ENCODE measurements around the gene NR3C2. TPM values are rescaled to one million over a fixed set of nuclear protein-coding genes. Genes with fewer than 3 reads are reported as not detected.

The NR3C2 gene
- total RNA-seq, 1 donor from 2014 or later: 31.4 TPM

GRCh38 chr4:148369919-148370318 is 72.3 kb downstream of the NR3C2 start:
- H3K4me1 ChIP-seq: no peaks in the 10 kb centered on the region

GRCh38 chr4:148367756-148368155 is 74.5 kb downstream of the NR3C2 start:
- intact Hi-C loops (cut with DNase I): no loop called here
- no peaks in the 10 kb centered on the region for H3K4me1 ChIP-seq
- H3K27me3 ChIP-seq (ENCODE audit: low read depth): no peaks in the 10 kb centered on the region
- no peak overlapping the region for H3K4me3 ChIP-seq
- TF ChIP-seq CTCF (IDR thresholded peaks at IDR 0.05): no peak
- ATAC-seq: no peak
- H3K36me3 ChIP-seq: no peaks in the 10 kb centered on the region
- H3K9me3 ChIP-seq: no peaks in the 10 kb centered on the region
- DNase-seq: no peak
- H3K27ac ChIP-seq: no peak overlapping the region

More at GRCh38 chr4:148369919-148370318, 72.3 kb downstream of the NR3C2 start:
- H3K27ac ChIP-seq: no peak overlapping the region
- intact Hi-C loops (cut with DNase I): no loop called here
- H3K9me3 ChIP-seq: no peaks in the 10 kb centered on the region
- no peaks in the 10 kb centered on the region for H3K36me3 ChIP-seq
- no peaks in the 10 kb centered on the region for H3K27me3 ChIP-seq (ENCODE audit: low read depth)
- ATAC-seq (no peak), DNase-seq (no peak)
- no peak overlapping the region for H3K4me3 ChIP-seq
- TF ChIP-seq CTCF (IDR thresholded peaks at IDR 0.05): no peak

- no peak overlapping the region for H3K27ac ChIP-seq
- no peaks in the 10 kb centered on the region for H3K27me3 ChIP-seq (ENCODE audit: low read depth)
- ATAC-seq: no peak
Observed at GRCh38 chr4:148366251-148366650, 76.0 kb downstream of the NR3C2 start.

GRCh38 chr4:148364525-148364924 is 77.7 kb downstream of the NR3C2 start:
- Histone ChIP-seq H3K4me1 (no peaks in the 10 kb centered on the region), H3K4me3 (no peak overlapping the region), H3K27me3 (ENCODE audit: low read depth) (no peaks in the 10 kb centered on the region), H3K36me3 (no peaks in the 10 kb centered on the region), H3K9me3 (no peaks in the 10 kb centered on the region), H3K27ac (no peak overlapping the region)
- no peak for TF ChIP-seq CTCF (IDR thresholded peaks at IDR 0.05)
- intact Hi-C loops (cut with DNase I): no loop called here
- ATAC-seq (no peak), DNase-seq (no peak)

More at GRCh38 chr4:148366251-148366650, 76.0 kb downstream of the NR3C2 start:
- no peaks in the 10 kb centered on the region for H3K36me3 ChIP-seq
- intact Hi-C loops (cut with DNase I): no loop called here
- no peaks in the 10 kb centered on the region for H3K9me3 ChIP-seq
- DNase-seq: no peak
- H3K4me3 ChIP-seq: no peak overlapping the region
- H3K4me1 ChIP-seq: no peaks in the 10 kb centered on the region
- no peak for TF ChIP-seq CTCF (IDR thresholded peaks at IDR 0.05)

GRCh38 chr4:148359769-148360168 is 82.4 kb downstream of the NR3C2 start:
- Histone ChIP-seq H3K27me3 (ENCODE audit: low read depth) (no peaks in the 10 kb centered on the region), H3K4me3 (no peak overlapping the region), H3K27ac (no peak overlapping the region), H3K9me3 (no peaks in the 10 kb centered on the region), H3K4me1 (peaks cover 11% of the 10 kb centered on the region), H3K36me3 (no peaks in the 10 kb centered on the region)
- ATAC-seq (no peak), DNase-seq (no peak)
- intact Hi-C loops (cut with DNase I): no loop called here
- no peak for TF ChIP-seq CTCF (IDR thresholded peaks at IDR 0.05)

Measured in lower lobe of right lung (tissue), 2 donors.